ENCODE data around the gene CCDC102A. TPM values are rescaled to one million over a fixed set of nuclear protein-coding genes. Genes with fewer than 3 reads are reported as not detected.

CCDC102A gene
- total RNA-seq, 1 donor from 2014 or later, result 27.2 TPM

GRCh38 chr16:57568173-57568678 is 31.9 kb upstream of the CCDC102A start:
- Mint-ChIP-seq H3K27ac (ENCODE audit: unreplicated experiment) (no peak overlapping the region), H3K27me3 (ENCODE audit: low read depth) (peaks cover 4% of the 10 kb centered on the region), H3K36me3 (ENCODE audit: low read depth) (no peaks in the 10 kb centered on the region), H3K4me1 (ENCODE audit: low read depth) (peaks cover 9% of the 10 kb centered on the region), H3K9me3 (ENCODE audit: low read depth) (no peaks in the 10 kb centered on the region), H3K4me3 (ENCODE audit: unreplicated experiment) (no peak overlapping the region)
- TF ChIP-seq, protein P1, sequence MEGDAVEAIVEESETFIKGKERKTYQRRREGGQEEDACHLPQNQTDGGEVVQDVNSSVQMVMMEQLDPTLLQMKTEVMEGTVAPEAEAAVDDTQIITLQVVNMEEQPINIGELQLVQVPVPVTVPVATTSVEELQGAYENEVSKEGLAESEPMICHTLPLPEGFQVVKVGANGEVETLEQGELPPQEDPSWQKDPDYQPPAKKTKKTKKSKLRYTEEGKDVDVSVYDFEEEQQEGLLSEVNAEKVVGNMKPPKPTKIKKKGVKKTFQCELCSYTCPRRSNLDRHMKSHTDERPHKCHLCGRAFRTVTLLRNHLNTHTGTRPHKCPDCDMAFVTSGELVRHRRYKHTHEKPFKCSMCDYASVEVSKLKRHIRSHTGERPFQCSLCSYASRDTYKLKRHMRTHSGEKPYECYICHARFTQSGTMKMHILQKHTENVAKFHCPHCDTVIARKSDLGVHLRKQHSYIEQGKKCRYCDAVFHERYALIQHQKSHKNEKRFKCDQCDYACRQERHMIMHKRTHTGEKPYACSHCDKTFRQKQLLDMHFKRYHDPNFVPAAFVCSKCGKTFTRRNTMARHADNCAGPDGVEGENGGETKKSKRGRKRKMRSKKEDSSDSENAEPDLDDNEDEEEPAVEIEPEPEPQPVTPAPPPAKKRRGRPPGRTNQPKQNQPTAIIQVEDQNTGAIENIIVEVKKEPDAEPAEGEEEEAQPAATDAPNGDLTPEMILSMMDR (IDR thresholded peaks at IDR 0.05), result no peak
- no peak for DNase-seq (ENCODE audit: low spot score)

DNA sequence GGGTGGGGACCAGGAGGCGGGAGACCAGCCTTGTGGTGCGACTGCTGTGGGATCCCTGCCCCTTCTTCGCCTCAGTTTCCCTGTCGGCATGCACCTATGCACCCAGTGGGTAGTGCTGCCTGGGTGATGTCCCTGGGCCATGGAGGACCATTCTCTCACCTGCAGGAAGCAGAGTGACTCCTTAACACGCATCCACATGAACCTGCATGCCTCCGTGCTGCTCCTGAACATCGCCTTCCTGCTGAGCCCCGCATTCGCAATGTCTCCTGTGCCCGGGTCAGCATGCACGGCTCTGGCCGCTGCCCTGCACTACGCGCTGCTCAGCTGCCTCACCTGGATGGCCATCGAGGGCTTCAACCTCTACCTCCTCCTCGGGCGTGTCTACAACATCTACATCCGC is 31.3 kb upstream of the CCDC102A start:
- peaks cover 5% of the 10 kb centered on the region for H3K27me3 Mint-ChIP-seq (ENCODE audit: low read depth)
- H3K36me3 Mint-ChIP-seq (ENCODE audit: low read depth), result no peaks in the 10 kb centered on the region
- no peaks in the 10 kb centered on the region for H3K9me3 Mint-ChIP-seq (ENCODE audit: low read depth)
- H3K4me3 Mint-ChIP-seq (ENCODE audit: unreplicated experiment), result no peak overlapping the region
- H3K4me1 Mint-ChIP-seq (ENCODE audit: low read depth), result peaks cover 9% of the 10 kb centered on the region
- DNase-seq (ENCODE audit: low spot score), result no peak
- H3K27ac Mint-ChIP-seq (ENCODE audit: unreplicated experiment), result no peak overlapping the region
- TF ChIP-seq, protein P1 (IDR thresholded peaks at IDR 0.05), result no peak

DNA sequence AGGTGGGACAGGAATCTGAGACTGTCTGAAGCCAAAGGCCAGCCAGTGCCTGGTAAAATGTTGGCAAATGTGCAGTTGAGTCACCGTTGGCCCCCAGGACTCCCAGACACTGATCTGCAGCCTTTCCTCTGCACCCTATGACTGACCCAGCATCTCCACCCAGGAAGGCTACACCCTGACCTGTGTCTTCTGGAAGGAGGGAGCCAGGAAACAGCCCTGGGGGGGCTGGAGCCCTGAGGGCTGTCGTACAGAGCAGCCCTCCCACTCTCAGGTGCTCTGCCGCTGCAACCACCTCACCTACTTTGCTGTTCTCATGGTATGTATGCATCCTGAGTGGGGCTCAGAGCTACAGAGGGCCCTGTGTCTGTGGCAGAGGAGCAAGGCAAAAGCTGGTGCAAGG is 30.1 kb upstream of the CCDC102A start:
- TF ChIP-seq, protein P1 (IDR thresholded peaks at IDR 0.05), result no peak
- no peak overlapping the region for H3K27ac Mint-ChIP-seq (ENCODE audit: unreplicated experiment)

GRCh38 chr16:57565461-57565860 is 29.1 kb upstream of the CCDC102A start:
- Mint-ChIP-seq H3K4me1 (ENCODE audit: low read depth) (peaks cover 9% of the 10 kb centered on the region), H3K27ac (ENCODE audit: unreplicated experiment) (no peak overlapping the region), H3K4me3 (ENCODE audit: unreplicated experiment) (no peak overlapping the region), H3K9me3 (ENCODE audit: low read depth) (peaks cover 10% of the 10 kb centered on the region), H3K27me3 (ENCODE audit: low read depth) (peaks cover 15% of the 10 kb centered on the region), H3K36me3 (ENCODE audit: low read depth) (peaks cover 1% of the 10 kb centered on the region)
- TF ChIP-seq, protein P1 (IDR thresholded peaks at IDR 0.05), result no peak
- DNase-seq (ENCODE audit: low spot score), result no peak

More for the DNA sequence above, 30.1 kb upstream of the CCDC102A start:
- peaks cover 1% of the 10 kb centered on the region for H3K36me3 Mint-ChIP-seq (ENCODE audit: low read depth)
- H3K4me1 Mint-ChIP-seq (ENCODE audit: low read depth), result peaks cover 9% of the 10 kb centered on the region
- DNase-seq (ENCODE audit: low spot score), result no peak
- peaks cover 5% of the 10 kb centered on the region for H3K9me3 Mint-ChIP-seq (ENCODE audit: low read depth)
- no peak overlapping the region for H3K4me3 Mint-ChIP-seq (ENCODE audit: unreplicated experiment)
- H3K27me3 Mint-ChIP-seq (ENCODE audit: low read depth), result peaks cover 9% of the 10 kb centered on the region

DNA sequence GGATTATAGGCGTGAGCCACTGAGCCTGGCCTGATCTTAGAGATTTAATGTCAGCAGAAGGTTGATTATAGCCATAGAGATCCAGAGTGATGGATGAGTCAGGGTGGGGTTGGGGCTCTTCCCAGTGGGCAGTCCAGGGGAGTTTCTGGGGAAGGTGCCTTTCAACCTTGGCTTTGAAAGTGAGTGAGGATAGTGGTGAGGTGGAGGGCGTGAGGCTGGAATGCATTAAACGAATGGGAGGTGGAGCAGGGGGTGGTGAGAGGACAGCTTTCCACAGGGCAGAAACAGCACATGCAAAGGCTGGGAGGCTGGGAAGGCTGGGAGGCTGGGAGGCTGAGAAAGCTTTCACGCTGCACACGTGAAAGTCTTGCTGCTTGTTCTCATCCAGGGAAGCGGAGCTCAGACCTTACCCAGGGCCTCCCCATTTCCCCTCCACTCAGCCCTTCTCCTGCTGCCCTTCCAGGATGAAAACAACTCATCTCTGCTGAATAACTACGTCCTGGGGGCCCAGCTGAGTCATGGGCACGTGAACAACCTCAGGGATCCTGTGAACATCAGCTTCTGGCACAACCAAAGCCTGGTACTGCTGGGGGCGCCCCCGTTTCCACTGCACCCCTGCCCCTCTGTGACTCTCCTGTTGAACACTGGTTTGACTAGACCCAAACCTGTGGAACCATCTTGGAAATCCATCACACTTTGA is 28.4 kb upstream of the CCDC102A start:
- Mint-ChIP-seq H3K4me1 (ENCODE audit: low read depth) (peaks cover 9% of the 10 kb centered on the region), H3K9me3 (ENCODE audit: low read depth) (peaks cover 18% of the 10 kb centered on the region), H3K27ac (ENCODE audit: unreplicated experiment) (no peak overlapping the region), H3K27me3 (ENCODE audit: low read depth) (peaks cover 21% of the 10 kb centered on the region), H3K4me3 (ENCODE audit: unreplicated experiment) (no peak overlapping the region), H3K36me3 (ENCODE audit: low read depth) (peaks cover 5% of the 10 kb centered on the region)
- DNase-seq (ENCODE audit: low spot score), result peak; percentile 56
- TF ChIP-seq, protein P1 (IDR thresholded peaks at IDR 0.05), result no peak
